ENCODE data around the gene EIF2D.

EIF2D gene

GRCh38 chr1:206570529-206570928 lies 41.7 kb downstream of the EIF2D start:
- DNase-seq (ENCODE audit: low read depth in 2 of 2), result no peak

DNA sequence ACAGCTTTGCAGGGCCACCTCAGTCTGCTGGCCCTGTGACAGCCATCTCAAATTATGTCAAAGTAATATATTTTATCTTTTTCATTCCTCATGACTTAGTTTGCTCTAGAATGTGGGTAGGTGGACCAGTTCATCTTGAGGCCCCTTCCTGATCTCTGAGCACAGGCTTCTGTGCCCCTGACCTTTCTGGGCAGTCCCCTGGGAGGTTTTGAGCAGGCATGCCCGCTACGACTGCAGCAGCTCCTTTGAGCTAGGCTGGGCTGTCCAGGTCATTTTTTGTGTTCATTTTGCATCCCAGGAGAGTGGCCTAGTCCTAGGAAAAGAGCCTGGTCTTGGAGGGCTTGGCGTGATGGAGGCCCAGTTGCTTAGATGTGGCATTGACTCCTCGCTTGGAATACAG lies 42.7 kb downstream of the EIF2D start:
- DNase-seq (ENCODE audit: low read depth in 2 of 2), result no peak

DNA sequence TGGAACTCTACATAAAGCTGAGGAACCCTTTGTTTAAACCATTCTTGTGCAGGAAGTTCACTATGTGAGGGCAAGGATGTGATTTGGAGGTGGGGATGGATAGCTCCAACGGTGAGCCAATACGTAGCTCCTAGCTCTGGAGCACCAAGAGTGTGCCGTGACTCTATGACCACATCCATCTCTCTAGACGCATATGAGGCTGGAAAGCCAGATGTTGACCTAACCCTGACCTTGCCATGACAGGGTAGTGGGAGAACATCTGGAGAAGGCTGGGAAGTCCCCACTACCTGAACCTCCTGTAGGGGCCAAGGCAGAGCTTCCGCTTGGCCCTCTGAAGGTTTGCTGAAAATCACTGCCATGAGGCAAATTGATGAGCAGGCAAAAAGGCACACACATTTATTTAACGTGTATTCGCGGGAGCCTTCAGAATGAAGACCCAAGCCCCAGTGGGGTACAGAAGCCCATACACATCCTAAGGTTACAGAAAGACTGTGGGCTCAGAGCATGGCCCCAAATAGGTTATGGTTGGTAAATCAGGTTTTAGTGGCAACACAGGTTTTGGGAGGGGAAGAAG lies 43.4 kb downstream of the EIF2D start:
- no peak for DNase-seq (ENCODE audit: low read depth in 2 of 2)

DNA sequence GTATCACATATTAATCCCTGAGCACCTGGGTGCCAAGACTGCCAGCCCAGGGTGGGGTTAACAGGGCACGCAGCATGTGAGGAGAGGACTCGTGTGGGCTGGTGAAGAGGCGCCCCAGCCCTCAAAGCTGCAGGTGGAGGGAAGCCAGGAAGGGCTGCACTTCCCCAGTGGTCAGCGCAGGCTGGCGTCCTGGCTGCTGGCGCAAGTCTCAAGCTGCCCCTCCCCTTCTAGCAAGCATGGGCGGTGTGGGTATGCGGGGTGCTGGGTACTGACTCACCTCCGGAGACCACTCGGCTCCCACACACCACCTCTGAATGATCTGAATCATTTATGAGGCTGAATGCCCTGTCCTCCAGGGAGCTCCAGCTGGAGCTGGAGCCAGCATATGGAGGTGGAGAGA lies 44.0 kb downstream of the EIF2D start:
- no peak for DNase-seq (ENCODE audit: low read depth in 2 of 2)

- DNase-seq (ENCODE audit: low read depth in 2 of 2), result no peak
Measured at GRCh38 chr1:206566999-206567398, 45.3 kb downstream of the EIF2D start.

DNA sequence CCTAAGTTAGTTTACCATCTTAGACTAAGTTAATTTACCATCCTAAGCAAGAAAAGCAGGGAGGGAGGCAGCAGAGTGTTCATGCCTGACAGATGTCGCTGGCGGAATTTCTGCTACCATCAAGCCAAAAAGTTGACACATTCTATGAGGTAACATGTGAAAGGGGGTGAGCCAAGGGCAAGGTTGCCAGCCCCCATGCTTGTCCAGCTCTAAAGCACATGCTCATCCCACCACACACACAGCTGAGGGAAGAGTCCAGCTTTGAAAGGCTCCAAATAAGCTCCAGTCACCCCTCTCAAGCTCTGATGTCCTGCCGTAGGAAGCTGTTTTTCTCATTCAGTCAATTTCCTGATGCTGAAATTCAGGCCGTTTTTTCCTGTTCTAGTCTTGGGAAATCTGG lies 46.3 kb downstream of the EIF2D start:
- DNase-seq (ENCODE audit: low read depth in 2 of 2), result no peak

- DNase-seq (ENCODE audit: low read depth in 2 of 2), result no peak
Measured at GRCh38 chr1:206563367-206564207, 48.7 kb downstream of the EIF2D start.

DNA sequence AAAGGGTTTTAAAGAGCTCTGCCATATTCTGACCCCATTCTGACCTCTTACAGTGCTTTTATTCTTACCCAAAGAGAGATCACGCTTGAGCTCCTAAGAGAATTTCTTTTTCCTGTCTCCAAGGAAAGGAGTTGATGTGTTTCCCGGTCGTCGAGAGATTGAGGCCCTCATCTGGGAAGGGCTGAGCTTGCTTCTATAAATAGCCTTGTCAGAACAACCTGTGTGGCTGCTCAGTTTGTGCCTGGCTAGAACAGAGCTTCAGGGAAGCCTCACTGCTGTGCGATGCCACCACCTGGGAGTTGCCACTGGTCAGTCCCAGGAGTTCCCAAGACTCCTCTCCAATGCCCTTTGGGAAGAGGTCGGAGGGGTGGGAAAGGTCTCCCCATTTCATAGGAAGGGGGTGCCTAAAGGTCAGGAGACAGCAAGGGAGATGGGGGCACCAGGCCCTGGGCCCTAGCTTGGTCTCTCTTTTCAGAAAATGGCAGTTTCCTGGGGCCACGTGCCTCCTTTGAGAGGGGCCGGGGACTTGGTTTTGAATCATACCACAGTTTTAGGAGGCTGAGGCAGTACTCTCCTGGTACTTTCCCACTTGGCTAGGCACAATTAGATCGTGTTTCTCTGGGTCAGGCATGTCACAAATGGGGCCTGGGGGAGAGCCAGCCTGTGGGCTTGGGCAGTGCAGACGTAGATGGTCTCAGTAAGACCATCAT lies 52.1 kb downstream of the EIF2D start:
- no peak for DNase-seq (ENCODE audit: low read depth in 2 of 2)

GRCh38 chr1:206559672-206559995 lies 52.6 kb downstream of the EIF2D start:
- DNase-seq (ENCODE audit: low read depth in 2 of 2), result no peak

DNA sequence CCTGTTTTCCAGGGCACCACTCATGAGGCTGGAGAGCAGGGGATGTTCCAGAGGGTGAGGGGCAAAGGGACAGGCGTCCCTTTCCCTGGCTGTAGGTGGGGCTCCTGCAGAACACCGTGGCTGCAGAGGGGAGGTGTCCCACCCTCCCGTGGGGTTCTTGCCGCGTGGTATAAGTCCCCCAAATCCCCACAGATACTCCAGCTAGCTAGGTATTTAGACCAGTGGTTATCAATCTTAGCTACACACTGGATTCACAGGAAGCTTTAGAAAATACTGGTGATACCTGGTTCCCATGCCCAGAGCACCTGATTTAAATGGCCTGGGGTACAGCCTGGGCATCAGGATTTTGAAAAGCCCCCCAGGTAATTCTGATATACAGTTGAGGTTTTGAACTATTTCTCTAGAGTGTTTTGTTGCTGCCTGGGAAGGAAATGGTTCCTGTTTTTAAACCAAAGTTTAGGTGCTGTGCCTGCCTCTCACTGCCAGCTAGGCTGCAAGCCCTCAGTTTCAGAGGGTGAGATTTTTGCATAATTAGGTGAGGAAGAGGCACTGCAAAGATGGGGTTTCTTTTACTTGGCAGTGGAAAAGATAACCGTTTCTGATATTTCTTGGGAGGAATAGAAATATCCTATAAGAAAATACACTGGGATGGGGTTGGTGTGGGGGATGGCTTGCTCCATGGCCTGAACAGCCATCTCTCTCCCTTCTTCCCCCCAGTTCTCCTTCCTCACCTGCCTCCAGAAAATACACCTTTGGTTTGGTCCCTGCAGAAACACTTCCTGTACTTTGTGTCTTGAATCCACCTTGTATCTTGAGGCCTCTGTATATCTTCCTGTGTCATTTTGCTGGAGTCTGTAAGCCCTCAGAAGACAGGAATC lies 53.2 kb downstream of the EIF2D start:
- no peak for DNase-seq (ENCODE audit: low read depth in 2 of 2)

DNA sequence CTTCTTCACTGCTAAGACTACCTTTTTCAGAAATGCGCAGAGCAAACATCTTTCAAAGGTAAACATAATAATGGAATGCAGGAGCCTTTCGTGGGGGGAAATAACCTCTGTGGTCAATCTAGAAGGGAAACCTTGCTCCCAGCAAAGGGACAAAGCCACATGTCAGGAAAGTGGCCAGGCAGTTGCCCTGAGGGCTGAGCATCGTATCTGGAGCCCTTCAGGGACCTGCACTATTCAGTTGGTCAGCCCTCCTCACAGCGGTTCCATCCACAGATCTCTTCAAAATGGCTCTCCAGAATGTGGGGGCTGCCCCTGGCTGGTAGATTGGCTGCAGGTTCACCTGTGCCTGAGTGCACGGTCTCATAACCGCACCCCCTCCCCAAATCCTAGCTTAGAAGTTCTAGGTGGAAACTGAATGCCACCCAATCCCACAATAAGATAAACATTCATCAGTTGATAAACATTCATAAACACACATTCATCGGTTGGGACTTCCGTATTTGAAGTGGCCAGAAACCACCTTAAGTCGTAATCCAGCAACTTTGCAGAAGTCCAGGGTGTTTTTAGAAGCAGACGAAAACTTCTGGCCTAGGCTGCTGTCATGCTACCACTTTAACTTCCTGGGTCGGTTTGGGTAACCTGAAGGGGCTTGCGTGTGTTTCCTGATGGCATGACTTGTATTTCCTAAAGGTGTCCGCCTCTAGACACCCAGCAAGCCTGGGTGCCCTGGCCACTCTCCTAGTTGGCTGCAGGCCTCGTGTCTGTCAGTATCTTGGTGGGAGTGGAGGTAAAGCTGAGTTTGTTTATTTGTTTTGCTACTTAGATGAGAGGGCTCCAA lies 54.4 kb downstream of the EIF2D start:
- DNase-seq (ENCODE audit: low read depth in 2 of 2), result no peak

- DNase-seq (ENCODE audit: low read depth in 2 of 2), result no peak
Measured at GRCh38 chr1:206556750-206557635, 55.3 kb downstream of the EIF2D start.

- DNase-seq (ENCODE audit: low read depth in 2 of 2), result no peak
Measured at GRCh38 chr1:206556047-206556749, 56.1 kb downstream of the EIF2D start.

- no peak for DNase-seq (ENCODE audit: low read depth in 2 of 2)
Measured at GRCh38 chr1:206555473-206555935, 56.8 kb downstream of the EIF2D start.

DNA sequence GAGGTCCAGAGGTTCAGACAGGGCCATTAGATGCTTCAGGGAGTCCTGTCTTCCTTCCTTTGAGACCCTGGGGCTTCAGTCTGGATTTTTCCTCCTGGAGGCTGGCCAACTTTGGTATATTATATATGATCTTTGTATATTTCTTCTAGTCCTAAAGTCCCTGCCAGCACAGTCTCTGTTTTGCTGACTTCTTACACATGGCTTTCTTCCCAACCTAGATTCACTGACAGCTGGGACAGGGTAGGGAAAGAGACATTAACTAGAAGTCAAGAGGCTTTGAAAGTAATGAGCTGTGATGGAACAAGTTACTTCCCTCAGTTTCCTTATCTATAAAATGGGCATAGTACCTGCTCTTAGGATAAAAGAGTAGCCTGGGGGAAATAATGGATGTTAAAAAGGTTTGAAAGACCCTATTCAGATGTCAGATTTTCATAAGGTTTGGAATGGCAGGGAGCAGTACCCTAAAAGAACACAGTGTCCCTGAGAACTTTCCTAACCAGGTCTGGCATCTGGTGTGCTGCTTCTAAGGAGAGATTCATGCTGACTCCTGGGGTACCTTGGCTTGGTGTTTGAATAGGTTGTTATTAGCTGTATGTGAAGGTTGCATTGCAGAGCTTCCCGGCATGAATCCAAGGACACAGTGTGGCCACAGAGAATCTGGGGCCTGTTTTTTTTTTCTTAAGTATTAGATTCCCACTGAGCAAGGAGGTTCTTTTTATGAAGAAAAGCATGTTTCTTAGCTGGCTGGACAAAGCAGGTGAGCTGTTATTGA lies 57.4 kb downstream of the EIF2D start:
- DNase-seq (ENCODE audit: low read depth in 2 of 2), result no peak

DNA sequence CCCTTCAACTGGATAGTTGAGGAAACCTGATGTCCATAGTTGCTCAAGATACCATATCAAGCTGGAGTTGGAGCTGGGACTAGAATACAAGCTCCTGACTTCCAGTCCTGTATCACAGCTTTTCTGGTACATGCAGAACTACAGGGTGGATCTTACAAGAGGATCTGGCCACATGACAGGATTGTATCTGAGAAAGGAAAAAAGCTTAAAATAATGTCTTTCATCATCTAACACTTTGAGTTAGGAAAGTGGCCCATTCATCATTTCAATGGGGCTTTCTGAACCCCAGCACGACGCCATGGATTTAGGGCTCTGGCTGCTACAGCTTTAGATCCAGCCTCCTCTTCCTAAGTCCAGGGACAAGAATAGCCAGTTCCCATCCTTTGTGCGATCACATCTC lies 58.1 kb downstream of the EIF2D start:
- no peak for DNase-seq (ENCODE audit: low read depth in 2 of 2)

DNA sequence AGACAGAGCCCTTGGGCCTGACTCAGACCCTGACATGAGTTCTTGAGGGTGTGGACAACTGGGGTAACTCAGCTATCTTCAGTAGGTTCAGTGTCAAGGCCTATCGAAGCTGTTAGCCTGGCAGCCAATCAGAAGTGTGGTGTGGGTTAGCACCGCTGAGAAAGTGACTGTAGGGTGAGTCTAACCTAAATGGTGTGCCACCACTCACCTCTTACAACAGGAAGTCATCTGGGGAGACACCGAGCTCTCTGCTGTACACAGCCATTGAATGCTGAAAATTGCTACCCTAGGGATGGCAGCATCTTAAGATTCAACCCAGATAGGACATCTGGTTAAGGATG lies 60.3 kb downstream of the EIF2D start:
- no peak for DNase-seq (ENCODE audit: low read depth in 2 of 2)

DNA sequence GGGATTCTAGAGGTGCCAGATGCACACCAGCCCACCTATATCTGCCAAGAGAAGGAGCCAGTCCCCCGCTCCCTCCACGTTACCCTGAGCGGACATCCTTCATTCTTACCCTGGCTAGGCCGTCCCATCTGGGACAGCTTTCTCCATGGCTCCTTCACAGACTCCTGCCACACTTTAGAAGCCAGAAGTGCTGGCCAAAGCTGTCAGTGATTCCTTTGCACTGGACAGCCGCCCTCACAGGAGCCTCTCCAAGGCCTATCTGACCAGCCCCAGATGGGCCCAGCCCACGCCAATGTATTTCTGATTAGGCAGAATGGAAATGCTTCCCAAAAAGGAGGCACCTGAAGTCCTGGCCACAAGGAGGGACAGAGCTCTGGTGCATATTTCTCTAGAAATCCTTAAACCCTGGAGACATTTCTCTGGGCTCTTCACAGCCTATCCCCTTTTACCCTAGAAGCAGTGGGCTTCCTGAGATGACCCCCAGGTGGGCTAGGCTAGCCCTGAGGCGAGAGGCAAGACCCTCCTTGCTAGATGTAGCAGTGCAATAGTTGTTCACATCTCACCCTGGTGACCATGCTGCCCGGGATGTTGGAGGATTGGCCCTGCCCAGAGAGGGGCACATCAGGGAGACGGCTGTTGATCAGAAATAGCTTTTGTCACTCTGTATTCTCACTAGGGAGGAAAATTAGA lies 60.8 kb downstream of the EIF2D start:
- no peak for DNase-seq (ENCODE audit: low read depth in 2 of 2)

All from fibroblast of skin of left quadriceps (primary cell).